GM18511 (cell line): ENCODE results near the gene CSTF3.
"Not testable (repeated sequence)": the region's sequence is repeated elsewhere in the genome, so short reads cannot be mapped to it uniquely, and the experiment has no call there.

ENCODE experiments used
- ATAC-seq: cut with Tn5 transposase; IDR thresholded peaks from one replicate; pipeline ENCODE4 v1.9.1; 2021; ENCODE audit warnings: mild to moderate bottlenecking, moderate library complexity; ENCODE audit not compliant: unreplicated experiment

CSTF3 gene

DNA sequence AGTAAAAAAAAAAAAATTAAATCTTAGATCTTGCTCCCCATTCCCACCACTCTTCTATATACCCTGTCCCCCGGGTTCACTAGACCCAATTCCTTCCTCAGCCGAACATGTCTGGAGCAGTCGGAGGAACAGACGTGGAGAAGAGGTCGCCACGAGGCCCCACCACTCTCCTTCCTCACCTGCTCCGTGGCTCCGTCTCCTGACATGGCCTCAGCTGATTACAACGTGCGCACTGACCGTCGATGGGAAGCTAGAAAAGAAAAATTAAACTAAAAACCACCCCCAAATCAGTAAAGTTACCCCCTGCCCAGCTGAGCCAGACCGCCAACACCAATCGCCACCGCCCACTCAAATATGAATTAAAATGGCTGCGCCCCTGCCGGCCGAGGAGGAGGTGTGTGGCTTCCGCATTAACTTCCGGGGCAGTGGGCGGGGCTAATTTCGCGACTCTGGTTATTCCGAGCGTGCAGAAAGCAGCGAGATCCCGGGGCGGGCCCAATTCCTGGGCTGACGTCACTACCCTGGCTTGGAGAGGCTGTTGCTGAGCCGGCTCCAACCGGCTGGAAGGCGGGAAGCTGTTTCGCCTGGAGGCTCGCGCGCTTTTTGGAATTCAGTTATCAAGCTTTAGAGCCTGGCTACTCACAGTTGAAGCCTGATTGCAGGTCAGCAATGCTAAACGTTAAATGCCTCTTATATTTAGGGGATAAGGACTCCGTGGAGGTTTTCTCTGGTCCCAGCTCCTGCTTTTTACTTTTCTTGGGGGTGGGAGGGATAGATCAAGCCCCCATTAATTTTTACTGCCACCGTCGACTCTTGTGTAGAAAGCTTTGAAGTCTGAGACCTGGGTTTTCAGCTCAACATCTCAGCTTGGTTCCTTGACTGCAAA lies at the start of gene CSTF3:
Gene CSTF3, minus strand, starts transcription at position 361 of the 886 bp plus-strand sequence. Its CDS starts 155 bp downstream, at position 206.
- peak; percentile 90 for ATAC-seq

DNA sequence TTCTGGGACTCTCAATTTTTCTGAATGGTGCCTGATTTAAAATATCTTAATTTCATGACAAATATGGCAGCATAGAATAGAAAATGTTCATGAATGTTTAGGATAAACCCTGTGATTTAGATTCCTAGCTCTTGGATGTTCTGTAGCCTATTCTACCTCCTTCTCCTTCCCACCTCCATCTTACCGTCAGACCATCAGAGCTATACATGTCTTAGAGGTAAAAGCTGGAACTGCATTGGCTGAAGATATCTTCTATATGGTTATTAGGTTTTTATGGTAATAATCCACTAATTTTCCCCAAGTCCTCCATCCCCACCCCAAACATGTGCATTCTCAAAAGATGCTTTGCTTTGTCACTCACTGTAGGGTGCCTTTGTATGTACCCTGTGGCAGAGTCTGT lies 46.9 kb upstream of the CSTF3 start:
- no peak for ATAC-seq

DNA sequence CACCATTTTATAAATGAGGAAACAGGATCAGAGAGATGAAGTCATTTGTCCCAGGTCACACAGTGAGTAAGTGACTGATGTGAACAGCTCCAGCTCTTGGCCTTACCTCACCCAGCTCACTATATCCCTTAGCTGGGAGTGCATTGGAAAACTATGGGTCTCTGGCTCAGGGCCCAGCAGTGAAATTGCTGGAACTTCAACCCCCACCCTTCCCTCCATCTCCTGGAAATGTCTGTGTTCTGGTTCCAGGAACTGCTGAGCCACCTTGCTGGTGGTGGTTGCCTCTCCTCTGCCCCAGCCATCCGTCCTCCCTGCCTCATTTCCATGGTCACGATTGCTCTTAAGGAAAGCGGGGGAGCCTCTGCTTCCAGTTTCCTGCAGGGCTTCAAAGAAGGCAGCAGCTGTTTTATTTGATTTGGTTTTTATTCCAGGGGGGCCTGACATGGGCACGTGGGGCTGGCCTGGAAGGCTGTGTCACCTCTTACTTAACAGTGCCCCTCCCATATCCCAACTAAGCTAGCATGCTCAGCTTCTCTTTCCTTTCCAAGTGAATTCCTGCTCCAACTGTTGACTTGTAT lies 46.2 kb upstream of the CSTF3 start:
- no peak for ATAC-seq

GRCh38 chr11:33197915-33198727 lies 36.8 kb upstream of the CSTF3 start:
- ATAC-seq = no peak

DNA sequence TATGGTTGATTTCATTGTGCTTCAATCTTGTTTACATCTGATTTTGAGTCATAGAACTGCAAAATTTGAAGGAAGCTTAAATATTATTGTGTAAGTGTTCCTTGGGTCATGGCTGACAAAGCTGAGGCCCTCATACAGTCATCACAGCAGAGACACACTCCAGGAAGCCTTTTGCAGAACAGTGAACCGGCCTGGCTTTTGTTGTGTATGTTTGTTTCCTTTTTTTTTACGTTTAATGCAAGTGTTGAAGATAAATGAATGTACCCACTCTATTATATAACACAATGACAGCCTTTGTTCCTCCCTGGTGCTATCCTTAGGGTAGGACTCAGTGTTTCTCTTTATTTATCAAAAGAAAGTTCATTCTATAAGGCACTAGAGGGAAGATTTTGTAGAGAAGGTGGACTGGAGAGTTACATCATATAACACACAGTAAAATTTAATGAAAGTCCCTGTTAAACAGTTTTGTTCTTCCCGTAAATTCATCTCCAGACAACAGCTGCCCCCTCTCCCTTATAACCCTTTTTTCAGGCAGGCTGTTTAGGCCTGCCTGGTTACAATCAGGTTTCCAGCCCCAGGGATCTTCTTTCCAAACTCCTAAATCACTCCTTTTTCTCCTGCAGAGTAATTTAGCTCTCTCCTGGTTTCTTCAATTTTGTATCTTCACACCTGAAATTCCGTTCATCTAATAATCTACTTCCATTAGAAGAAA lies 34.3 kb upstream of the CSTF3 start:
- ATAC-seq = no peak

DNA sequence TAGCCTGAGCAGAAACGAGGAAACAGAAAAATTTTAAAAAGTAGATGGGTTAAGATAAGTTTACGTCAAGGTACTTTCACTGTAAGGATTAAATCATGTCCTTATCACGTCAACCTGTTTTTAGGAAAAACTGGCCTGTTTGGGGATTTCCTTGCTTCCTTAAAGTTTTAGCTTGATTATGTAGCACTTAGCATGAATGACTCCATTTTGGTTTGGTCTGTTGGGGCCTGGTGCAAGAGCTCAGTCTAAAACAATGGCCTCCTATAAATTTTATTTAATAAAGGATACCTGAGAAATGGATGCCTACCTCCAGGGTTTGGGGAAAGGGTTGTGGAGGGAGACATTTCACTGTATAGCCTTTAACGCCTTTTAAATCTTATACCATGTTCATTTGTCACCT lies 33.2 kb upstream of the CSTF3 start:
- no peak for ATAC-seq

GRCh38 chr11:33191467-33191866 lies 30.2 kb upstream of the CSTF3 start:
- ATAC-seq = no peak

GRCh38 chr11:33187998-33188722 lies 26.9 kb upstream of the CSTF3 start:
- ATAC-seq = no peak

DNA sequence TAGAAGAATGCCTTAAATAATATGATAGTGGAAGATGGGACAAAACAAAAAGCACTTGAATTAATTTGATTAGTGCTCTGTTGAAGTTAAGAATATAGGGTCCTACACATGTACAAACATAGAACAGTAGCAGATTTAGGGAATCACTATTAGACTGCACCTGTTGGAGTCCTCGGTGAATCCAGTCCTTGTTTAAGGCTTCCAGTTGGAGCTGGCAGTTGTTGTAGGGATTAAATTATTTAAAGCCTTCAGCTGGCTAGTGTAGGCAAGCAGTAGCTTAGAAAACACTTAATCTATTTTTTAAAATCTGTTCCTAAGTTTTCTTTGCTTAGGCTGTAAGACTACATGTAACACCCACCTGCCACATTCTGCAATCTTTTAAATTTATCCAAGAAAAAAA lies 24.5 kb upstream of the CSTF3 start:
- ATAC-seq = no peak

DNA sequence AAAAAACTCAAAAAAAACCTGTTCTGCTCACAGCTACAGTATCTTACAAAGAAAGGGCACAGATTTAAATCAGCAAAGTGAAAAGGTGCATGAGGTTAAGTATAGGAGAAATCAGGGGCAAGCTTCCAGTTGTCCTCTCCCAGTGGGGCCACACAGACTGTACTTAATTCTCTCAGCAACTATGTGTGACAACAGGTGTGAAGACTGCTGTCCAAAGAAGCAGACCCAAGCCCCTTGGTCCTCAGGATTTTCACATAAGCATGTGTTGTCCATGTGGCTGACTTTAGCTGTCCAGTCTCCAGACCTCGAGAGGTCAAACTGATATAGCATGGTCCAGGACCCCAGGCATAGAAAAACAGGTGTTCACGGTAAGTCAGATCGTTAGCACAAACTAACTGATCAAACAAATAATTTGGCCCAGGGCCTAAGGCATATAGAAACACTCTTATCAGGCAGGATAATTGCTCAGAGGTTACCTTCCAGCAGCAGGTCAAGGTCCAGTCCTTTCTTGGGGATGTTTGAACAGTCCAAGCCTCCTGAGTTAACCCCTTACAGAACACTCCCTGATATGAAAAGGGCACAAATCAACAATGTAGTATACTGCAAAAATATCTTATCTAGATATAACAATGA lies 21.1 kb upstream of the CSTF3 start:
- no peak for ATAC-seq

GRCh38 chr11:33179348-33179803 lies 18.1 kb upstream of the CSTF3 start:
- no peak for ATAC-seq

GRCh38 chr11:33178443-33179180 lies 17.3 kb upstream of the CSTF3 start:
- ATAC-seq = no peak

DNA sequence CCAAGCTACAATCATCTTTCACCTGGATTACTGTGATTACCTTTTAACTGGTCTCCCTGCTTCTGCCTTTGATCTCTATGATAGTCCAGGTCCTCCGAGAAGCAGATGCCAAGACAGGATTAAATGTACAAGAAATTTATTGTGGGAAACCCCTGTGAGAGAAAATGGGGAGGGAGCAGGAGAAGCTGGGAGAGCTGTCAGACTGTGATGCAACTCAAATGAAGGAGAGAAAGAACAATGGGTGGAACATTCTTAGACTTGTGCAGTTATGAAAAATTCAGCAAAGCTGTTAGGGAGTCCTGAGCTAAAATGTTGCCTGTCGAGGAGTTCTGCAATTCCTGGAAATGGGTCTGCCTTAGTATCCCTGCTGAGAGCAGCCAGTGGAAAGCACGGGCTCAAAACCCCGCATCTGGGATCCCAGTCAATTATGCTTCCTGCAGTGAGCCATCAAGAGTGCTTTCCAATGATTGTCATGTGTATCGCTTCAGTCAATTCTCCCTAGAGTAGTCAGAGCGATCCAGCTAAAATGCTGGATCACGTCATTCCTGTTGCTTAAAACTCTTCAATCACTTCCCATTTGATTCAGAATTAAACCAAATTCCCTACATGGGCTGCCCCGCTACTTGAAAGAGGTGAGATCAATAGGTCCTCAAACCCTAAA lies 16.5 kb upstream of the CSTF3 start:
- ATAC-seq = no peak

GRCh38 chr11:33176760-33177159 lies 15.5 kb upstream of the CSTF3 start:
- ATAC-seq = not testable (repeated sequence)

- ATAC-seq = no peak
Observed at GRCh38 chr11:33172996-33173395, 11.7 kb upstream of the CSTF3 start.

- no peak for ATAC-seq
Observed at GRCh38 chr11:33172345-33172744, 11.1 kb upstream of the CSTF3 start.

DNA sequence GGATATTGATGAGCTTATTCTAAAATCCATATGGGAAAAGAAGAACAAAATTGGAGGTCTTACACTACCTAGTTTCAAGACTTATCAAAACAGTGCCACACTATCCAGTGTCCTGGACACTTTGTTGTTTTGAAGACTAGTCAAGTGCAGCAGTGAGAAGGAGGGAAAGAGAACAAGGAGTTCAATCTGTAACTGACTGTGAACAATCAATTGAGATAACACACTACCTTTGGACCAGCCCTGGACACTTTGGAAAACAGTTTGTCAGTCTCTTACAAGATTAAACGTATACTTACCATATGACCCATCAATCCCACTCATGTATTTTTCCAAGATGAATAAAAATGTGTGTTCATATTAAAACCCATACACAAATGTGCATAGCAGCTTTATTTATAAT lies 10.0 kb upstream of the CSTF3 start:
- ATAC-seq = no peak

DNA sequence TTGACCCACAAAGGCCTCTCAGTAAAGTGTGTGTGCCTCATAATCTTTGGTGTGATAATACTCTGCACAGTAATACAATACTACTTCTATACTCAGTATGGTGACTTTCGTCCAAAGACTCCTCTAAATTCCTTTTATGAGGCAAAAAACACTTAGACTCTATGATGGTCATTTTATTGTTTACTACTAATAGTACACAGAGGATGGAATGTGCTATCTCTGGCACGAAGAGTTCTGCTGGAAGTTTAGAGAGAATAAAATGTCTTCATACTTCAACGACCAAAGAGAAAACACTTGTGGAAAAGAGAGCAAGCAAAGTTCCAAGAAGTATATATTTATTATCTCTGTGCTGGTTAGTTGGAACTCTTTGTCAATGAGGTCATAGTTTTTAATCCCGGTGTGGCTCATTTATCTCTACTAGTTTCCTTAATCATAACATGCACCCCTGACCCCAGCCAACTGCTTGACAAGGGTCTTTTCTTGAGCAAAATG lies 7.5 kb upstream of the CSTF3 start:
- ATAC-seq = no peak
